Renal cortex interstitium (tissue), 3 donors: ENCODE data around the gene PIF1. TPM values are rescaled to one million over a fixed set of nuclear protein-coding genes. Genes with fewer than 3 reads are reported as not detected.

Source experiments
- polyA plus RNA-seq, 3 donors: library from polyadenylated mRNA; unstranded; fragments of 120-200 nt; gene quantifications; one replicate each; pipeline ENCODE4 v1.2.1, GENCODE V29; 2013; ENCODE audit not compliant: insufficient read length in 3 of 3

PIF1 gene
- polyA plus RNA-seq, 3 donors = 11.6 to 17.4 (median 12.7) TPM

Other genes with a start within 250 kb of the PIF1 start
- gene RBPMS2, start 50.1 kb downstream of the PIF1 start, polyA plus RNA-seq = 10 to 100 TPM; 10.7 to 14.1 (median 13.5) TPM
- 10 to 100 TPM; 15.4 to 19.6 (median 18.9) TPM for gene PLEKHO2, start 16.3 kb upstream of the PIF1 start, polyA plus RNA-seq
- 1 to 10 TPM; 5.3 to 8.5 (median 6.0) TPM for gene ANKDD1A, start 86.3 kb upstream of the PIF1 start, polyA plus RNA-seq
- gene SPG21, start 164.3 kb upstream of the PIF1 start, polyA plus RNA-seq = 100 to 1,000 TPM in 2 of 3 donors, 10 to 100 TPM in 1; 97.8 to 121 (median 113) TPM
- gene MTFMT, start 204.0 kb upstream of the PIF1 start, polyA plus RNA-seq = 10 to 100 TPM; 14.3 to 19.4 (median 15.7) TPM
- 10 to 100 TPM; 10.5 to 12.8 (median 10.9) TPM for gene SLC51B, start 219.7 kb upstream of the PIF1 start, polyA plus RNA-seq
- 1 to 10 TPM; 5.7 to 8.4 (median 5.7) TPM for gene RASL12, start 242.3 kb upstream of the PIF1 start, polyA plus RNA-seq